Keratinocyte (primary cell): Measurements from ENCODE around the gene FBN1. TPM values are rescaled to one million over a fixed set of nuclear protein-coding genes. Genes with fewer than 3 reads are reported as not detected.

Source experiments
- DNase-seq: peaks from one replicate; pipeline ENCODE4 v3.0.0-alpha.2; 2011; ENCODE audit warnings: low read depth, missing footprints, low spot score
- FAIRE-seq: peaks from 2 replicates; lab custom pipeline; 2011; peaks lifted over from hg19 to GRCh38; lab: Jason Lieb, UNC
- H2AFZ ChIP-seq: 2 replicates; pipeline ENCODE4 v1.6.0; 2012; ENCODE audit warnings: low read length, control low read depth, inconsistent platforms; ENCODE audit not compliant: control insufficient read depth
- H3K27ac ChIP-seq: 2 replicates; pipeline ENCODE4 v1.5.1; 2011; ENCODE audit warnings: low read length; ENCODE audit not compliant: control insufficient read depth, insufficient read depth
- H3K27me3 ChIP-seq: 3 replicates; pipeline ENCODE4 v1.6.0; 2011; ENCODE audit warnings: low read length; ENCODE audit not compliant: control insufficient read depth, insufficient read depth; ENCODE audit errors: extremely low read depth
- H3K36me3 ChIP-seq, 2 experiments: 2 replicates in 1 of 2; 3 replicates in 1 of 2; pipeline ENCODE4 v1.5.1; 2011; ENCODE audit warnings: low read length in 2 of 2, mild to moderate bottlenecking in 1 of 2; ENCODE audit not compliant: control insufficient read depth in 2 of 2, insufficient read depth in 2 of 2; ENCODE audit errors: extremely low read depth in 1 of 2
- H3K4me1 ChIP-seq: 3 replicates; pipeline ENCODE4 v1.5.1; 2011; ENCODE audit warnings: low read length; ENCODE audit not compliant: control insufficient read depth, insufficient read depth; ENCODE audit errors: extremely low read depth
- H3K4me2 ChIP-seq: 3 replicates; pipeline ENCODE4 v1.6.0; 2011; ENCODE audit warnings: low read depth, low read length; ENCODE audit not compliant: control insufficient read depth, insufficient read depth; ENCODE audit errors: extremely low read depth
- H3K4me3 ChIP-seq, 3 experiments: fragments of 200-600 bp in 1 of 3; sonication (generic) in 1 of 3; 2 replicates in 2 of 3; 3 replicates in 1 of 3; pipeline ENCODE4 v1.5.1; 2011 to 2016; ENCODE audit warnings: low read length in 3 of 3, mild to moderate bottlenecking in 3 of 3, control low read depth in 2 of 3, inconsistent platforms in 1 of 3, low read depth in 1 of 3, mixed read lengths in 1 of 3, mixed run types in 1 of 3, moderate library complexity in 1 of 3; ENCODE audit not compliant: control insufficient read depth in 2 of 3, insufficient read depth in 2 of 3; ENCODE audit errors: extremely low read depth in 1 of 3
- H3K79me2 ChIP-seq: 2 replicates; pipeline ENCODE4 v1.6.0; 2012; ENCODE audit warnings: low read length; ENCODE audit not compliant: control insufficient read depth, insufficient read depth
- H3K9ac ChIP-seq: 3 replicates; pipeline ENCODE4 v1.6.0; 2011; ENCODE audit warnings: low read length; ENCODE audit not compliant: control insufficient read depth, insufficient read depth; ENCODE audit errors: extremely low read depth
- H3K9me1 ChIP-seq: 3 replicates; pipeline ENCODE4 v1.6.0; 2011; ENCODE audit warnings: low read length; ENCODE audit not compliant: control insufficient read depth, insufficient read depth; ENCODE audit errors: extremely low read depth
- H3K9me3 ChIP-seq: 2 replicates; pipeline ENCODE4 v1.5.1; 2012; ENCODE audit warnings: low read depth, low read length; ENCODE audit not compliant: control insufficient read depth
- H4K20me1 ChIP-seq: 3 replicates; pipeline ENCODE4 v1.6.0; 2011; ENCODE audit warnings: low read length; ENCODE audit not compliant: control insufficient read depth, insufficient read depth; ENCODE audit errors: extremely low read depth
- EZH2 ChIP-seq: IDR thresholded peaks from one replicate; pipeline ENCODE4 v1.6.1; 2012; ENCODE audit warnings: inconsistent platforms, mild to moderate bottlenecking, low read length, moderate library complexity
- dilution Hi-C: fragments of 300-500 bp; cut with MboI; formaldehyde crosslinking; loops from one replicate; pipeline ENCODE4 v1.7.0; 2020; ENCODE audit warnings: low sequenced_read_pairs; ENCODE audit not compliant: extremely low pct_ligation_motif_present
- polyA plus RNA-seq, 5 experiments: library from polyadenylated mRNA; depleted of rRNA in 3 of 5; stranded (reverse) in 3 of 5; stranded (forward) in 1 of 5; unstranded in 1 of 5; fragments of >200 nt; gene quantifications; 1 replicate in 1 of 5; 2 replicates in 3 of 5; 3 replicates in 1 of 5; pipeline versions ENCODE4 v1.2.1 to v1.2.3, GENCODE V29; 2011 to 2012; ENCODE audit warnings: missing spikeins in 2 of 5, low read depth in 1 of 5, low replicate concordance in 1 of 5
- TF ChIP-seq, protein P1 (sequence below), 3 experiments: IDR thresholded peaks in 1 of 3; conservative IDR thresholded peaks in 1 of 3; optimal IDR thresholded peaks in 1 of 3; 2 replicates in 2 of 3; 3 replicates in 1 of 3; pipeline versions ENCODE3 to v1.5.1; 2011; ENCODE audit warnings: low read length in 3 of 3, mild to moderate bottlenecking in 3 of 3, moderate library complexity in 2 of 3, control low read depth in 1 of 3, inconsistent platforms in 1 of 3; ENCODE audit not compliant: insufficient read depth in 2 of 3; ENCODE audit errors: extremely low read depth in 1 of 3

Gene FBN1
- polyA plus RNA-seq, 1 donor (not counting 4 experiments of a cell fraction or from before 2014, with no cell fraction given) = 3.5 TPM

DNA sequence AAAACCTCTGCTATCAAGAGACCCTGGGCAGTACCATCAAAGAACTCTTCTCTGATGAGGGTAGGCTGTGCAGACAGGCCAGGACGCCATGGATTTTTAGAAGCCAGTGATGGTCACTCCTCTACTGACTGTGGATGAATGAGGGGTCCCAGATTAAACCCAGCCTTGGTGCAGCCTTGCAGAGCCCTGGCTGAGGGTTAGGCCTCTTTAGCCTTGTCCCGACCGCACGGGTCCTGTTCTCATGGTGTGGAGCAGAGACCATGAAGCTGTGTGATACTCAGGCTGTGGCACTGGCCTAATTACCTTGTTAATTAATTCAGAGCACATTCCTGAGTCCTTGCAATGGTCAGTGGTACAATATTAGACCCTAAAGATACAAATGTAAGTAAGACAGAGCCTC is 71.7 kb downstream of the FBN1 start:
- no peak for FAIRE-seq

GRCh38 chr15:48572823-48573222 is 72.7 kb downstream of the FBN1 start:
- DNase-seq (no peak), FAIRE-seq (no peak)
- no peaks in the 10 kb centered on the region for H3K4me1 ChIP-seq
- no peaks in the 10 kb centered on the region for H3K9me1 ChIP-seq
- TF ChIP-seq, protein P1, sequence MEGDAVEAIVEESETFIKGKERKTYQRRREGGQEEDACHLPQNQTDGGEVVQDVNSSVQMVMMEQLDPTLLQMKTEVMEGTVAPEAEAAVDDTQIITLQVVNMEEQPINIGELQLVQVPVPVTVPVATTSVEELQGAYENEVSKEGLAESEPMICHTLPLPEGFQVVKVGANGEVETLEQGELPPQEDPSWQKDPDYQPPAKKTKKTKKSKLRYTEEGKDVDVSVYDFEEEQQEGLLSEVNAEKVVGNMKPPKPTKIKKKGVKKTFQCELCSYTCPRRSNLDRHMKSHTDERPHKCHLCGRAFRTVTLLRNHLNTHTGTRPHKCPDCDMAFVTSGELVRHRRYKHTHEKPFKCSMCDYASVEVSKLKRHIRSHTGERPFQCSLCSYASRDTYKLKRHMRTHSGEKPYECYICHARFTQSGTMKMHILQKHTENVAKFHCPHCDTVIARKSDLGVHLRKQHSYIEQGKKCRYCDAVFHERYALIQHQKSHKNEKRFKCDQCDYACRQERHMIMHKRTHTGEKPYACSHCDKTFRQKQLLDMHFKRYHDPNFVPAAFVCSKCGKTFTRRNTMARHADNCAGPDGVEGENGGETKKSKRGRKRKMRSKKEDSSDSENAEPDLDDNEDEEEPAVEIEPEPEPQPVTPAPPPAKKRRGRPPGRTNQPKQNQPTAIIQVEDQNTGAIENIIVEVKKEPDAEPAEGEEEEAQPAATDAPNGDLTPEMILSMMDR (optimal IDR thresholded peaks at IDR 0.05 in 1 of 3, IDR thresholded peaks at IDR 0.05 in 1 of 3, conservative IDR thresholded peaks at IDR 0.05 in 1 of 3; ENCODE audit: extremely low read depth in 1 of 3, insufficient read depth in 2 of 3, low read length in 3 of 3) = no peak
- TF ChIP-seq EZH2 = no peak
- no peak overlapping the region for H3K27ac ChIP-seq
- no peak overlapping the region for H3K9ac ChIP-seq
- dilution Hi-C loops = no loop called here
- H2AFZ ChIP-seq = no peak overlapping the region
- no peak overlapping the region for H3K4me2 ChIP-seq
- H3K79me2 ChIP-seq = no peaks in the 10 kb centered on the region
- H3K9me3 ChIP-seq = no peaks in the 10 kb centered on the region
- H4K20me1 ChIP-seq = no peaks in the 10 kb centered on the region
- no peak overlapping the region for H3K4me3 ChIP-seq
- H3K27me3 ChIP-seq = no peaks in the 10 kb centered on the region
- H3K36me3 ChIP-seq = no peaks in the 10 kb centered on the region

More for the DNA sequence above, 71.7 kb downstream of the FBN1 start:
- H3K9me3 ChIP-seq = no peaks in the 10 kb centered on the region
- no peak for DNase-seq
- no peak overlapping the region for H2AFZ ChIP-seq
- no peak overlapping the region for H3K4me2 ChIP-seq
- no peaks in the 10 kb centered on the region for H3K9me1 ChIP-seq
- H3K4me3 ChIP-seq = no peak overlapping the region
- TF ChIP-seq EZH2 = no peak
- TF ChIP-seq, protein P1 (optimal IDR thresholded peaks at IDR 0.05 in 1 of 3, IDR thresholded peaks at IDR 0.05 in 1 of 3, conservative IDR thresholded peaks at IDR 0.05 in 1 of 3; ENCODE audit: extremely low read depth in 1 of 3, insufficient read depth in 2 of 3, low read length in 3 of 3) = no peak
- H3K36me3 ChIP-seq = no peaks in the 10 kb centered on the region
- no peak overlapping the region for H3K9ac ChIP-seq
- H3K79me2 ChIP-seq = no peaks in the 10 kb centered on the region
- no peaks in the 10 kb centered on the region for H4K20me1 ChIP-seq
- H3K27ac ChIP-seq = no peak overlapping the region
- dilution Hi-C loops = no loop called here
- H3K27me3 ChIP-seq = no peaks in the 10 kb centered on the region
- no peaks in the 10 kb centered on the region for H3K4me1 ChIP-seq
